ENCODE measurements around the gene RTF1. TPM values are rescaled to one million over a fixed set of nuclear protein-coding genes. Genes with fewer than 3 reads are reported as not detected.
"Not testable (repeated sequence)": the region's sequence is repeated elsewhere in the genome, so short reads cannot be mapped to it uniquely, and the experiment has no call there.

Gene RTF1
- total and polyA plus RNA-seq, 4 donors = 15.4 to 36.8 (median 28.3) TPM

DNA sequence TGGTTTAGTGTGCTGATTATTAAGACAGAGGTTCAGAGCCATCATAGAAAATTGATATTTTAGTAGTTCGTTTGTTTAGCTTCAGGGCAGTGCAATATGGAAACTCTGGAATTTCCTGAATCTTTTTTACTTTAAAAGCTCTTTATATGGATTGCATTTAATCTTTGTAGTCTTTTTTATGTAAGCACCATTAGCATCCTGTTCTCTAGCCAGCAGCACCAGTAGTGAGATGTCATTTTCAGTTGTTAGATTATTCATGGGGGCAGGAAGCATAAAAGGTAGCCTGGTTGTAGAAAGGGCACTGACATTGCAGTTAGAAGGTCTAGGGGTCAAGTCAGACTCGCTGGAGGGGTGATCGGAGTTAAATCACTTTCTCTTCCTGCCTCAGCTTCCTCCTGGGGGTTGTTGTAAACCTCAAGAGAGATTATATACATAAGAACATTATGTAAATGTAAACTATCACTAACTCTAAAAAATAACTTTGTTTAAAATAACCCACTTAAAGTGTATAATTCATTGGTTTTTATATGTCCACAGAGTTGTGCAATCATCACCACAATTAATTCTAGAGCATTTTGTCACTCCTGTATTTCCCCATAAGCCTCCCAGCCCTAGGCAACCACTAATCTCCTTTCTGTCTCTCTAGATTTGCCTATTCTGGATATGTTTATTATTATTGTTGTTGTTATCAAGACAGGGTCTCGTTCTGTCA lies 45.3 kb downstream of the RTF1 start:
- Histone ChIP-seq H3K4me3 (ENCODE audit: low read length in 2 of 2) (no peak overlapping the region), H3K27me3 (ENCODE audit: control insufficient read depth in 1 of 2, insufficient read depth in 2 of 2, low read length in 1 of 2) (no peaks in the 10 kb centered on the region), H3K36me3 (ENCODE audit: control insufficient read depth in 1 of 2, insufficient read depth in 2 of 2, low read length in 1 of 2) (peaks cover 9% of the 10 kb centered on the region in 2 donors), H3K9me3 (ENCODE audit: control insufficient read depth, low read length) (no peaks in the 10 kb centered on the region), H3K4me1 (ENCODE audit: control insufficient read depth in 1 of 2, insufficient read depth in 2 of 2, low read length in 2 of 2) (no peaks in the 10 kb centered on the region), H3K27ac (ENCODE audit: low read depth in 1 of 2, low read length in 2 of 2) (no peak overlapping the region)
- intact Hi-C loops (cut with DNase I) = no loop called here
- no peak for DNase-seq
- ATAC-seq (ENCODE audit: low FRiP score) = no peak
- WGBS, 2 donors = 78 to 80% methylated on average over 4 of the region's 4 CpGs

DNA sequence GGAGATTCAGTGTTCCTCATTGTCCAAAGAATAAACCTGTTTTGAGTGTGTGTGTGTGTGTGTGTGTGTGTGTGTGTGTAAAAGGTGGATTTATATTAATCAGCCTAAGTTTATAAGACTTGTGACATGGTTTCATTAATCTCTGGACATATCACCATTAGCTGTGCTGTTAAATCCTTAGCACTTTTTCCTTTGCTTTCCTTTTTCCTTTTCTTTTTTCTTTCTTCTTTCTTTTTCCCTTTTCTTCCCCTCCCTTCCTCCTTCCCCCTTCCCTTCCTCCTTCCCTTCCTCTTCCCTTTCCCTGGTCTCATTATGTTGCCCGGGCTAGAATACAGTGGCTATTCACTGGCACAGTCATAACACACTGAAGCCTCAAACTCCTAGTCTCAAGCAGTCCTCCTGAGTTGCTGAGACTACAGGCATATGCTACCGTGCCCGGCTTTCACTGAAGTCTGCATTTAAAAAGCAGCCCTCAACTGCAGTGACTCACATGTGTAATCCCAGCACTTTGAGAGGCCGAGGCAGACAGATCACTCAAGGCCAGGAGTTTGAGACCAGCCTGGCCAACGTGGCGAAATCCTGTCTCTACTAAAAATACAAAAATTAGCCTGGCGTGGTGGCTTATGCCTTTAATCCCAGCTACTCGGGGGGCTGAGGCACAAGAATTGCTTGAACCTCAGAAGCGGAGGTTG lies 48.1 kb downstream of the RTF1 start:
- DNase-seq (no peak), ATAC-seq (ENCODE audit: low FRiP score) (no peak)
- Histone ChIP-seq H3K27ac (ENCODE audit: low read depth in 1 of 2, low read length in 2 of 2) (no peak overlapping the region), H3K9me3 (ENCODE audit: control insufficient read depth, low read length) (no peaks in the 10 kb centered on the region), H3K27me3 (ENCODE audit: control insufficient read depth in 1 of 2, insufficient read depth in 2 of 2, low read length in 1 of 2) (no peaks in the 10 kb centered on the region), H3K4me3 (ENCODE audit: low read length in 2 of 2) (no peak overlapping the region), H3K36me3 (ENCODE audit: control insufficient read depth in 1 of 2, insufficient read depth in 2 of 2, low read length in 1 of 2) (peaks cover 5% of the 10 kb centered on the region in 2 donors), H3K4me1 (ENCODE audit: control insufficient read depth in 1 of 2, insufficient read depth in 2 of 2, low read length in 2 of 2) (no peaks in the 10 kb centered on the region)
- WGBS, 2 donors = 88 to 92% methylated on average over 9 of the region's 9 CpGs
- intact Hi-C loops (cut with DNase I) = no loop called here

DNA sequence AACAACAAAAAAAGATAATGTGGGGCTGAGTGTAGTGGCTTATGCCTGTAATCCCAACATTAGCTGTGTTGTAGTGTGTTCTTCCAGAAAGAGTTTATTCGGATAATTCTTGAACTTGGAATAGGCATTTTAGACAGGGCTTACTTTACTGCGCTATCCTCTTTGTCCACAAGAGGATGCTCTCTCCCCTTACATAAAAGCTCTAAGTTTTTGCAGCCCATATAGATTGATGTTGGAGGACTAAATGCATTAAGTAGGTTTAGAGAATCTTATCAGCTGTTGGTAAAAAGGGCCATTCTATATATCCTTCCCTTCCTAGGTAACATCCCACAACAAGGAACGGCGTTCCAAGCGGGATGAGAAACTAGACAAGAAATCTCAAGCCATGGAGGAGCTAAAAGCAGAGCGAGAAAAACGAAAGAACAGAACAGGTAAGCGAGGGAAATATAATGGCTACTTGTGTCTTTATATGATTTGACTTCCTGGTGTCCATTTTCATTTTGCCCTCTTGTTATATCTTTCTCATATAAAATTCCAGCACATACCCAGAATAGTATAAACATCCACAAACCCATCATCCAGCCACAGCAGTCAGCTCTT lies 49.0 kb downstream of the RTF1 start:
- Histone ChIP-seq H3K9me3 (ENCODE audit: control insufficient read depth, low read length) (no peaks in the 10 kb centered on the region), H3K4me1 (ENCODE audit: control insufficient read depth in 1 of 2, insufficient read depth in 2 of 2, low read length in 2 of 2) (no peaks in the 10 kb centered on the region), H3K27me3 (ENCODE audit: control insufficient read depth in 1 of 2, insufficient read depth in 2 of 2, low read length in 1 of 2) (no peaks in the 10 kb centered on the region), H3K36me3 (ENCODE audit: control insufficient read depth in 1 of 2, insufficient read depth in 2 of 2, low read length in 1 of 2) (peaks cover 5% of the 10 kb centered on the region in 2 donors), H3K4me3 (ENCODE audit: low read length in 2 of 2) (no peak overlapping the region), H3K27ac (ENCODE audit: low read depth in 1 of 2, low read length in 2 of 2) (no peak overlapping the region)
- intact Hi-C loops (cut with DNase I) = no loop called here
- 80 to 82% methylated on average over 8 of the region's 8 CpGs for WGBS, 2 donors
- no peak for DNase-seq
- ATAC-seq (ENCODE audit: low FRiP score) = no peak

DNA sequence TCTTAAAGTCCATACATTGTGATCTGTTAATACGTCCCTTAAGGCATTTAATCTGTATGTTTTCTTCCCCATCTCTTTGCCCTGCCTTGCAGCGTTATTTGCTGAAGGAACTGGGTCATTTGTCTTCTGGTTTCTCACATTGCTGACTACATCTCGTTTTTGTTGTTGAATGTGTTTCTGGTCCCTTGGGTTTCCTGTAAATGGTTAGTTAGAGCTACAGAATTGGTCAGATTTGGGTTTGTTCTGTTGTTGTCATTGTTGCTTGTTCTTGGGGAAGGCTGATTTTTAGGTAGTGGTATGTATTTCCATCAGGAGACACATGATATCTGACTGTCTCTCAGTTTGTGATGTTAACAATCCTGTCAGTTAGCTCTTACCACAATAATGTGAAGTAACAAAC lies 49.8 kb downstream of the RTF1 start:
- H3K4me1 ChIP-seq (ENCODE audit: control insufficient read depth in 1 of 2, insufficient read depth in 2 of 2, low read length in 2 of 2) = no peaks in the 10 kb centered on the region
- peaks cover 5 to 10% of the 10 kb centered on the region in 2 donors for H3K36me3 ChIP-seq (ENCODE audit: control insufficient read depth in 1 of 2, insufficient read depth in 2 of 2, low read length in 1 of 2)
- H3K27ac ChIP-seq (ENCODE audit: low read depth in 1 of 2, low read length in 2 of 2) = no peak overlapping the region
- no peaks in the 10 kb centered on the region for H3K9me3 ChIP-seq (ENCODE audit: control insufficient read depth, low read length)
- WGBS, 2 donors = 43 to 56% methylated on average over 3 of the region's 3 CpGs
- H3K27me3 ChIP-seq (ENCODE audit: control insufficient read depth in 1 of 2, insufficient read depth in 2 of 2, low read length in 1 of 2) = no peaks in the 10 kb centered on the region
- DNase-seq (no peak), ATAC-seq (ENCODE audit: low FRiP score) (no peak)
- intact Hi-C loops (cut with DNase I) = no loop called here
- no peak overlapping the region for H3K4me3 ChIP-seq (ENCODE audit: low read length in 2 of 2)

DNA sequence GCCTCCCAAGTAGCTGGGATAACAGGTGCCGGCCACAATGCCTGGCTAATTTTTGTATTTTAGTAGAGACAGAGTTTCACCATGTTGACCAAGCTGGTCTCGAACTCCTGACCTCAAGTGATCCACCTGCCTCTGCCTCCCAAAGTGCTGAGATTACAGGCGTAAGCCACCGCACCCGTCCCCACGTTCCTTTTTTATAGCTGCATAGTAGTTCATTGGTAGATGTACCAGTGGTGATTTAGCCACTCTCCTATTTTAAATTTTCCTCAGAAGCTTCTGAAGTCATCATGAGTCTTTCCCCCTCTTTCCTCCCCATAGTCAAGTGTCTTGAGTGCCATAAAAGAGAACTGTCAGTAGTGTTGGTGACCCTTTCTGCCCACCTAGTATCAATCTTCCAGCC lies 52.7 kb downstream of the RTF1 start:
- H3K4me3 ChIP-seq (ENCODE audit: low read length in 2 of 2); H3K36me3 ChIP-seq (ENCODE audit: control insufficient read depth in 1 of 2, insufficient read depth in 2 of 2, low read length in 1 of 2); DNase-seq; intact Hi-C loops (cut with DNase I); H3K27ac ChIP-seq (ENCODE audit: low read depth in 1 of 2, low read length in 2 of 2); H3K4me1 ChIP-seq (ENCODE audit: control insufficient read depth in 1 of 2, insufficient read depth in 2 of 2, low read length in 2 of 2); H3K27me3 ChIP-seq (ENCODE audit: control insufficient read depth in 1 of 2, insufficient read depth in 2 of 2, low read length in 1 of 2); H3K9me3 ChIP-seq (ENCODE audit: control insufficient read depth, low read length); ATAC-seq (ENCODE audit: low FRiP score): not testable (repeated sequence)
- WGBS, 2 donors = 96 to 97% methylated on average over 6 of the region's 6 CpGs

DNA sequence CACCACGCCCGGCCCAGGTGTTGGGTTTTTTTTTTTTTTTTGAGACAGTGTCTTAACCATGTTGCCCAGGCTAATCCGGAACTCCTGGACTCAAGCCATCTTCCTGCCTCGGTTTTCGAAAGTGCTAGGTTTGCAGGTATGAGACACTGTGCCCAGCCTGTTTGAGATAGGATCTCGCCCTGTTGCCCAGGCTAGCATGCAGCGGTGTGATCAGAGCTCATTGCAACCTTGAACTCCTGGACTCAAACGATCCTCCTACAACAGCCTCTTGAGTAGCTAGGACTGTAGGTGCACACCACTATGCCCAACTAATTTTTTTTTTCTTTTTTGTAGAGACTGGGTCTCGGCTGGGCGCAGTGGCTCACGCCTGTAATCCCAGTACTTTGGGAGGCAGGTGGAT lies 56.5 kb downstream of the RTF1 start:
- Histone ChIP-seq H3K27me3 (ENCODE audit: control insufficient read depth in 1 of 2, insufficient read depth in 2 of 2, low read length in 1 of 2) (no peaks in the 10 kb centered on the region), H3K27ac (ENCODE audit: low read depth in 1 of 2, low read length in 2 of 2) (no peak overlapping the region), H3K4me1 (ENCODE audit: control insufficient read depth in 1 of 2, insufficient read depth in 2 of 2, low read length in 2 of 2) (no peaks in the 10 kb centered on the region), H3K36me3 (ENCODE audit: control insufficient read depth in 1 of 2, insufficient read depth in 2 of 2, low read length in 1 of 2) (peaks cover 9 to 16% of the 10 kb centered on the region in 2 donors), H3K4me3 (ENCODE audit: low read length in 2 of 2) (no peak overlapping the region), H3K9me3 (ENCODE audit: control insufficient read depth, low read length) (no peaks in the 10 kb centered on the region)
- intact Hi-C loops (cut with DNase I) = no loop called here
- WGBS, 2 donors = 94 to 96% methylated on average over 11 of the region's 11 CpGs
- ATAC-seq (ENCODE audit: low FRiP score) = no peak
- no peak for DNase-seq

DNA sequence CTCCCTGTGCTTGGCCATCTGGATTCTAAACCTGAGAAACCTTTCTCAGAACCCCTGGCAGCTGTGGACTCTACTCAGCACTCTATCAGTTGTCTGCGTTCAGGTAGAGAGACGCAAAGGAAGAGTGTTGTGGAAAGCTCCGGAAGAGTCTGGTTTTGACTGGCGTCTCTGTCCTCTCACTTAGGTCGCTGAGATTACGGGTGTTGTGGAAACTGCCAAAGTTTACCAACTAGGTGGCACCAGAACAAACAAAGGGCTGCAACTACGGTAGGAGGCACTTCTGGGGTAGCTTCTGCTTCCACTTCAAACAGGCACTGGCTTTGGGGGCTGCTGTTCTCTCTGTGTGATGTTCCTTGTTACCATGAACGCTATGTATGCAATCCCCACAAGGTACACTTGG lies 57.5 kb downstream of the RTF1 start:
- no peak for ATAC-seq (ENCODE audit: low FRiP score)
- 87 to 93% methylated on average over 8 of the region's 8 CpGs for WGBS, 2 donors

DNA sequence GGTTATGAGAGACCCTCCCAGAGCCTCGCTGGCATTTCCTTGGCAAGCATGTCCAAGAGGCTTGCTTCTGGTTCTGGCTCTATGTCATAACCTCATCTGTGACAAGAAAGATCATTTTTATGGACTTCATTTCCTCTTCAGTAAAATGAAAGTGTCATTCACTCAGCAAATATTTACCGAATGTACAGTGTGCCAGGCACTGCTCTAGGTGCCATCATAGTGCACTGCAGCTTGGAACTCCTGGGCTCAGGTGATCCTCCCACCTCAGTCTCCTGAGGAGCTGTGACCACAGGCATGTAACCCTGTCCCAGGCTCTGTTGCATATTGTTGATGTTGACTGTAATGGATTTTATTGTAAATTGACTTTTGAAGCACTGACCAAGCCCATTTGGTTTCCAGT lies 58.0 kb downstream of the RTF1 start:
- no peak for ATAC-seq (ENCODE audit: low FRiP score)
- WGBS, 2 donors = 84 to 96% methylated on average over 2 of the region's 2 CpGs
- H3K4me3 ChIP-seq (ENCODE audit: low read length in 2 of 2) = no peak overlapping the region
- H3K27ac ChIP-seq (ENCODE audit: low read depth in 1 of 2, low read length in 2 of 2) = no peak overlapping the region
- H3K9me3 ChIP-seq (ENCODE audit: control insufficient read depth, low read length) = no peaks in the 10 kb centered on the region
- DNase-seq = no peak
- intact Hi-C loops (cut with DNase I) = no loop called here
- H3K27me3 ChIP-seq (ENCODE audit: control insufficient read depth in 1 of 2, insufficient read depth in 2 of 2, low read length in 1 of 2) = no peaks in the 10 kb centered on the region
- H3K36me3 ChIP-seq (ENCODE audit: control insufficient read depth in 1 of 2, insufficient read depth in 2 of 2, low read length in 1 of 2) = peaks cover 11 to 19% of the 10 kb centered on the region in 2 donors
- no peaks in the 10 kb centered on the region for H3K4me1 ChIP-seq (ENCODE audit: control insufficient read depth in 1 of 2, insufficient read depth in 2 of 2, low read length in 2 of 2)

More for the DNA sequence above, 57.5 kb downstream of the RTF1 start:
- Histone ChIP-seq H3K27ac (ENCODE audit: low read depth in 1 of 2, low read length in 2 of 2) (no peak overlapping the region), H3K36me3 (ENCODE audit: control insufficient read depth in 1 of 2, insufficient read depth in 2 of 2, low read length in 1 of 2) (peaks cover 11 to 16% of the 10 kb centered on the region in 2 donors), H3K4me1 (ENCODE audit: control insufficient read depth in 1 of 2, insufficient read depth in 2 of 2, low read length in 2 of 2) (no peaks in the 10 kb centered on the region), H3K27me3 (ENCODE audit: control insufficient read depth in 1 of 2, insufficient read depth in 2 of 2, low read length in 1 of 2) (no peaks in the 10 kb centered on the region), H3K4me3 (ENCODE audit: low read length in 2 of 2) (no peak overlapping the region), H3K9me3 (ENCODE audit: control insufficient read depth, low read length) (no peaks in the 10 kb centered on the region)
- DNase-seq = no peak
- intact Hi-C loops (cut with DNase I) = no loop called here
